Measurements from ENCODE around the gene ZBTB45. TPM values are rescaled to one million over a fixed set of nuclear protein-coding genes. Genes with fewer than 3 reads are reported as not detected.
A peak's percentile ranks its signal among the peaks of the same experiment; 100 is the strongest.
"Not testable (repeated sequence)": the region's sequence is repeated elsewhere in the genome, so short reads cannot be mapped to it uniquely, and the experiment has no call there.

ZBTB45 gene
- total RNA-seq, 8 experiments from 2014 or later, result 6.5 to 15.4 (median 7.7) TPM

DNA sequence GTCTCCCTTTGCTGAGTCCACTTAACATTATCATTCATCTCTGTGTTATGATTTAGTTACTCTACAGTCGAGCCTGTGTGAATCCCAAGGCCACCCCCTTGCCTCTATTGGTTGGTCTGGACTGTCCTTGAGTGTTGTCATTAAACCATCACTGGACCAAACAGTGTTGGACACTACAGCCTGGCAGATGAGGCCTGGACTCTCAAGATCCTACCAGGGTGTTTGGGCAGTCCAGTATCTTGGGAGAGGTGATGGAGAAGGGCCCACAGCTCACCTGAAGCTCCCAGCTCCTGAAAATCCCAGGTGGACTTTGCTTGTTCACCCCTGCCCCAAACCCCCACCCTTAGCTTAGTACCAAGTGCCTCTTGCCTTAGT, 31.5 kb upstream of the ZBTB45 start:
- Histone ChIP-seq H3K27ac (no peak overlapping the region), H3K4me1 (replicated peaks in 1 of 2) (peaks cover 25 to 28% of the 10 kb centered on the region in 2 donors), H3K4me3 (no peak overlapping the region)
- in situ Hi-C loops (cut with MboI; ENCODE audit: low pct_unique_long_range_greater_than_20kb in 2 of 9, low sequenced_read_pairs in 9 of 9, unreplicated experiment in 9 of 9), result no loop called here
- 60 to 100% methylated on average over 1 of the region's 1 CpG; no CpG with 5 or more reads in 8 of the 10 experiments for WGBS, 10 experiments
- no peak for ATAC-seq (replicated peaks in 6 of 8)

DNA sequence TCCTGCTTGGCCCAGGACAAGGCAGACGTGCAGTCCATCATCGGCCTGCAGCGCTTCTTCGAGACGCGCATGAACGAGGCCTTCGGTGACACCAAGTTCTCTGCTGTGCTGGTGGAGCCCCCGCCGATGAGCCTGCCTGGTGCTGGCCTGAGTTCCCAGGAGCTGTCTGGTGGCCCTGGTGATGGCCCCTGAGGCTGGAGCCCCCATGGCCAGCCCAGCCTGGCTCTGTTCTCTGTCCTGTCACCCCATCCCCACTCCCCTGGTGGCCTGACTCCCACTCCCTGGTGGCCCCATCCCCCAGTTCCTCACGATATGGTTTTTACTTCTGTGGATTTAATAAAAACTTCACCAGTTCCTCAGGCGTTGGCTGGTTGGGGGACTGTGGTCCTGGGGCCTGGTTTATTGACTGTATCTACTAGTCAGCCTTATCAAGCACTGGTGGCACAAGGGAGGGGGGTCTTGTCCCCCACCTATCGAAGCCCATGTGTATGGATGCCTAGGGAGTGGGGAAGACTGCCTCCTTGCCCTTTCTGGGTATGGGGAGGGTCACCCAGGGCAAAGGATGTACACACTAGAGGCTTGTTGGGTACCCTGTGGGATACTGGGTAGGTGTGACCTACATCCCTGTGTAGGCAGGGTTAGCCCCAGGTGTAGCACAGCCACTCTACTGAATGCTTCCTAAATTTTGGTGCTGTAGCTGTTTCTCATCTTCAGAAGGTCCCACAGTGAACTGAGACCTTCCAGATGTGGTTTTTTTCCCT, 30.9 kb upstream of the ZBTB45 start:
- Histone ChIP-seq H3K4me3 (no peak overlapping the region), H3K27ac (no peak overlapping the region), H3K4me1 (replicated peaks in 1 of 2) (peaks cover 28 to 30% of the 10 kb centered on the region in 2 donors)
- 94% methylated on average over 6 of the region's 13 CpGs; no CpG with 5 or more reads in 9 of the 10 experiments for WGBS, 10 experiments
- ATAC-seq (replicated peaks in 6 of 8), result no peak
- in situ Hi-C loops (cut with MboI; ENCODE audit: low pct_unique_long_range_greater_than_20kb in 2 of 9, low sequenced_read_pairs in 9 of 9, unreplicated experiment in 9 of 9), result no loop called here

- peaks cover 26% of the 10 kb centered on the region in 2 donors for H3K4me1 ChIP-seq (replicated peaks in 1 of 2)
- WGBS, 10 experiments, result 67 to 100% (median 100%) methylated on average over 1 to 3 of the region's 11 CpGs; no CpG with 5 or more reads in 6 of the 10 experiments
- H3K27ac ChIP-seq, result no peak overlapping the region
- no peak overlapping the region for H3K4me3 ChIP-seq
- in situ Hi-C loops (cut with MboI; ENCODE audit: low pct_unique_long_range_greater_than_20kb in 2 of 9, low sequenced_read_pairs in 9 of 9, unreplicated experiment in 9 of 9), result no loop called here
- ATAC-seq (replicated peaks in 6 of 8), result peak in 2 of 8 experiments; percentile 2 to 5
Observed at GRCh38 chr19:58549664-58550361, 30.2 kb upstream of the ZBTB45 start.

DNA sequence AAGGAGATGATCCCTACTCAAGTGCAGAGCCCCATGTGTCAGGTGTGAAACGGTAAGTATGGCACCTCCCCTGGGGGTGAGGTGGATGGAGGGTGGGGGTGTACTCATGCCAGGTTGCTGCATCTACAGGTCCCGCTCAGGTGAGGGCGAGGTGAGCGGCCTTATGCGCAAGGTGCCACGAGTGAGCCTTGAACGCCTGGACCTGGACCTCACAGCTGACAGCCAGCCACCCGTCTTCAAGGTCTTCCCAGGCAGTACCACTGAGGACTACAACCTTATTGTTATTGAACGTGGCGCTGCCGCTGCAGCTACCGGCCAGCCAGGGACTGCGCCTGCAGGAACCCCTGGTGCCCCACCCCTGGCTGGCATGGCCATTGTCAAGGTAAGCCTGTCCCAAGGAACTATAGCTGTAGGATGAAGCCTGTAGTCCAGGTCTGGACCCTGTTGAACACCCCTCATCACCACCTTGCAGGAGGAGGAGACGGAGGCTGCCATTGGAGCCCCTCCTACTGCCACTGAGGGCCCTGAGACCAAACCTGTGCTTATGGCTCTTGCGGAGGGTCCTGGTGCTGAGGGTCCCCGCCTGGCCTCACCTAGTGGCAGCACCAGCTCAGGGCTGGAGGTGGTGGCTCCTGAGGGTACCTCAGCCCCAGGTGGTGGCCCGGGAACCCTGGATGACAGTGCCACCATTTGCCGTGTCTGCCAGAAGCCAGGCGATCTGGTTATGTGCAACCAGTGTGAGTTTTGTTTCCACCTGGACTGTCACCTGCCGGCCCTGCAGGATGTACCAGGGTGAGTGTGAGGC, 29.5 kb upstream of the ZBTB45 start:
- Histone ChIP-seq H3K4me1 (replicated peaks in 1 of 2) (peaks cover 24 to 25% of the 10 kb centered on the region in 2 donors), H3K27ac (no peak overlapping the region), H3K4me3 (no peak overlapping the region)
- in situ Hi-C loops (cut with MboI; ENCODE audit: low pct_unique_long_range_greater_than_20kb in 2 of 9, low sequenced_read_pairs in 9 of 9, unreplicated experiment in 9 of 9), result no loop called here
- ATAC-seq (replicated peaks in 6 of 8), result no peak
- WGBS, 10 experiments, result 60 to 100% (median 95%) methylated on average over 1 to 6 of the region's 20 CpGs; no CpG with 5 or more reads in 7 of the 10 experiments

GRCh38 chr19:58547323-58548312, 28.0 kb upstream of the ZBTB45 start:
- Histone ChIP-seq H3K4me3 (no peak overlapping the region), H3K27ac (no peak overlapping the region), H3K4me1 (replicated peaks in 1 of 2) (peaks cover 10 to 15% of the 10 kb centered on the region in 2 donors)
- WGBS, 10 experiments, result 84 to 100% (median 90%) methylated on average over 3 to 11 of the region's 18 CpGs; no CpG with 5 or more reads in 4 of the 10 experiments
- no peak for ATAC-seq (replicated peaks in 6 of 8)
- in situ Hi-C loops (cut with MboI; ENCODE audit: low pct_unique_long_range_greater_than_20kb in 2 of 9, low sequenced_read_pairs in 9 of 9, unreplicated experiment in 9 of 9), result no loop called here

- no peak for ATAC-seq (replicated peaks in 6 of 8)
- no peak overlapping the region for H3K27ac ChIP-seq
- peak overlapping the region; percentile 66 to 96 (median 74) for H3K4me3 ChIP-seq
- WGBS, 10 experiments, result 13 to 29% (median 17%) methylated on average over 1 of the region's 1 CpG; no CpG with 5 or more reads in 7 of the 10 experiments
- in situ Hi-C loops (cut with MboI; ENCODE audit: low pct_unique_long_range_greater_than_20kb in 2 of 9, low sequenced_read_pairs in 9 of 9, unreplicated experiment in 9 of 9), result no loop called here
- peaks cover 10 to 15% of the 10 kb centered on the region in 2 donors for H3K4me1 ChIP-seq (replicated peaks in 1 of 2)
Observed at GRCh38 chr19:58546019-58546530, 26.5 kb upstream of the ZBTB45 start.

GRCh38 chr19:58545286-58546018, 25.8 kb upstream of the ZBTB45 start:
- peak overlapping the region; percentile 66 to 96 (median 74) for H3K4me3 ChIP-seq
- peaks cover 10 to 15% of the 10 kb centered on the region in 2 donors for H3K4me1 ChIP-seq (replicated peaks in 1 of 2)
- H3K27ac ChIP-seq, result peak overlapping the region; percentile 92 to 95
- in situ Hi-C loops (cut with MboI; ENCODE audit: low pct_unique_long_range_greater_than_20kb in 2 of 9, low sequenced_read_pairs in 9 of 9, unreplicated experiment in 9 of 9), result no loop called here
- ATAC-seq (replicated peaks in 6 of 8), result no peak
- 0 to 50% (median 6%) methylated on average over 1 to 16 of the region's 21 CpGs; no CpG with 5 or more reads in 3 of the 10 experiments for WGBS, 10 experiments

DNA sequence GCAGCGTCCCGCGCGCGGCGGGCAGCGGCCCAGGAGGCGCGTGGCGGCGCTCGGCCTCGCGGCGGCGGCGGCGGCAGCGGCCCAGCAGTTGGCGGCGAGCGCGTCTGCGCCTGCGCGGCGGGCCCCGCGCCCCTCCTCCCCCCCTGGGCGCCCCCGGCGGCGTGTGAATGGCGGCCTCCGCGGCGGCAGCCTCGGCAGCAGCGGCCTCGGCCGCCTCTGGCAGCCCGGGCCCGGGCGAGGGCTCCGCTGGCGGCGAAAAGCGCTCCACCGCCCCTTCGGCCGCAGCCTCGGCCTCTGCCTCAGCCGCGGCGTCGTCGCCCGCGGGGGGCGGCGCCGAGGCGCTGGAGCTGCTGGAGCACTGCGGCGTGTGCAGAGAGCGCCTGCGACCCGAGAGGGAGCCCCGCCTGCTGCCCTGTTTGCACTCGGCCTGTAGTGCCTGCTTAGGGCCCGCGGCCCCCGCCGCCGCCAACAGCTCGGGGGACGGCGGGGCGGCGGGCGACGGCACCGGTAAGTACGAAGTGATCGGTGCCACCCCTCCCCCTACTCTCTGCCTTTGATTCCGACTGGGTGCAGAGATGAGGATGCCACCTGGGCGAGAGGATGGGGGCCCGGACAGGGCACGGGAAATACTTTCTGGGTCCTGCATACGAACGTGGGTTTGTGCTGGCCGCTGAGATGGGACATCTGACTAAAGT, 25.1 kb upstream of the ZBTB45 start:
- in situ Hi-C loops (cut with MboI; ENCODE audit: low pct_unique_long_range_greater_than_20kb in 2 of 9, low sequenced_read_pairs in 9 of 9, unreplicated experiment in 9 of 9), result no loop called here
- ATAC-seq (replicated peaks in 6 of 8), result peak; percentile 16 to 44 (median 30)
- peak overlapping the region; percentile 66 to 96 (median 74) for H3K4me3 ChIP-seq
- H3K27ac ChIP-seq, result peak overlapping the region; percentile 92 to 95
- 0 to 1% (median 0%) methylated on average over 2 to 17 of the region's 92 CpGs; no CpG with 5 or more reads in 7 of the 10 experiments for WGBS, 10 experiments
- H3K4me1 ChIP-seq (replicated peaks in 1 of 2), result peaks cover 10 to 15% of the 10 kb centered on the region in 2 donors

DNA sequence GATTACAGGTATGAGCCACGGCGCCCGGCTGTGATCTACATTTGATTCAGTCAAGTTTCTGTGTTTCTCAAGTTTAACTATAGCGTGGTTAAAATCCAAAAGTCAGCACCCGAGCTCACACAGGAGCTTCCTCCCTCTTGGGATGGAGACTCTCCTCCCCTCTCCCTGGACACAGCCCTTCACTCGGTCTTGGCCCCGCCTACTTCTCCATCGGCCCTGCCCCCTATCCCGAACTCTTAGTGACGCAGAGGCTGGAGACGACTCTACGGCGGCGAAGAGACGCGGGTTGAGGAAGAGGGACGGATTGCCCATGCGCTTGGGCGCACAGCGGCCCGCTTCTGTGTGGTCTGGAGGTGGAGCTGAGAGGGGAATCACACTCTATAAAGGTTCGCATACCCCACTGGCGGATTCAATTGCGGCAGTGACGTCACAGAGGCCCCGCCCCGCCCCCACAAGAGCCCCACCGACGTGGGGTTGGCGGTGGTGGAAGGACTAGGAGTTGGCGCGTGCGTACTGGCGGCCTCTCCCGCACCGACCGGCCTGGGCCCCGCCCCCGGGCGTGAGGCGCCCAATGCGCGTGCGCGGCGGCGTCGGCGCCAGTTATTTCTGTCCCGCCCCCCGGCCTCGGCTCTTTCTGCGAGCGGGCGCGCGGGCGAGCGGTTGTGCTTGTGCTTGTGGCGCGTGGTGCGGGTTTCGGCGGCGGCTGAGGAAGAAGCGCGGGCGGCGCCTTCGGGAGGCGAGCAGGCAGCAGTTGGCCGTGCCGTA, 24.4 kb upstream of the ZBTB45 start, which contains the start of gene TRIM28:
TSS of gene TRIM28 (plus strand) at position 239 of the 765 bp plus-strand sequence. CDS start 694 bp downstream, outside the sequence.
- in situ Hi-C loops (cut with MboI; ENCODE audit: low pct_unique_long_range_greater_than_20kb in 2 of 9, low sequenced_read_pairs in 9 of 9, unreplicated experiment in 9 of 9), result no loop called here
- peak within 1 kb of the TSS; percentile 66 to 96 (median 74) for H3K4me3 ChIP-seq
- H3K4me1 ChIP-seq (replicated peaks in 1 of 2), result peaks cover 10 to 15% of the 10 kb centered on the region in 2 donors
- H3K27ac ChIP-seq, result peak within 1 kb of the TSS; percentile 92 to 95
- WGBS, 10 experiments, result 0% methylated on average over 1 to 3 of the region's 73 CpGs; no CpG with 5 or more reads in 6 of the 10 experiments
- peak; percentile 88 to 96 (median 94) for ATAC-seq (replicated peaks in 6 of 8)

- in situ Hi-C loops (cut with MboI; ENCODE audit: low pct_unique_long_range_greater_than_20kb in 2 of 9, low sequenced_read_pairs in 9 of 9, unreplicated experiment in 9 of 9); ATAC-seq (replicated peaks in 6 of 8): not testable (repeated sequence)
- Histone ChIP-seq H3K4me3 (peak overlapping the region in 4 of 5 donors; percentile 66 to 89 (median 72)), H3K4me1 (replicated peaks in 1 of 2) (peaks cover 12 to 19% of the 10 kb centered on the region in 2 donors), H3K27ac (peak overlapping the region; percentile 92 to 95)
- WGBS, 10 experiments, result 45% methylated on average over 2 of the region's 18 CpGs; no CpG with 5 or more reads in 9 of the 10 experiments
Observed at GRCh38 chr19:58542641-58543372, 23.2 kb upstream of the ZBTB45 start.
